ENCODE measurements around the gene HAL. TPM values are rescaled to one million over a fixed set of nuclear protein-coding genes. Genes with fewer than 3 reads are reported as not detected.

The HAL gene
- total and polyA plus RNA-seq, 2 of the 13 experiments (the other 11 are each of a cell fraction or from before 2014, with no cell fraction given) = 0.89 to 37.8 TPM

DNA sequence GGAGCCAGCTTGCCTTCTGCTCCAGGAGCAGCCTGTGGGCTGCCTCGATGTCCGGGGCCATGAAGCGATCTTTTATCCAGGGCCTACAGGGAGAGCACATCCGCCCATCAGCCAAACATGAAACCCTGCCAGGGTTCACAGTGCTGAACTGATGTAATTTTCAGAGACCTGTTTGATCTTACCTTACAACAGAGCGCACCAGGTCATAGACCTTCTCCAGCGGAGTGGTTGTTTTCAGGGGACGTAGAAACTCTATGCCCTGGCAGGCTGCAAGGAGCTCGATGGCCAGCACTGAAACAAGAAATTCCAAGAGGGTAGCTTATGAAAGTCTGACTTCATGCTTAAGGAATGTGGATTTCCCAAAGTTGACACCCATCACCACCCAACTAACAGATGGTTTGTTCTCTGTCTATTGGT lies 19.7 kb downstream of the HAL start (continued):
- peak; percentile 83 for TF ChIP-seq PHF21A (CRISPR knock-in tag; IDR thresholded peaks at IDR 0.05)
- peak; percentile 48; the same call in 1 of the 2 replicates for TF ChIP-seq ELF1 (CRISPR knock-in tag; IDR thresholded peaks at IDR 0.05)
- TF ChIP-seq TCF12 (IDR thresholded peaks at IDR 0.05) = no peak
- 0 out of 2 replicates have a peak, but pooled peaks have one; percentile 48 for TF ChIP-seq TCF12 (CRISPR knock-in tag; IDR thresholded peaks at IDR 0.05)
- no peak for TF ChIP-seq ZNF776 (CRISPR knock-in tag; IDR thresholded peaks at IDR 0.05)
- no peak for TF ChIP-seq HOXA5 (CRISPR knock-in tag; IDR thresholded peaks at IDR 0.05)
- TF ChIP-seq SRSF9 (IDR thresholded peaks at IDR 0.05; ENCODE audit: borderline replicate concordance, insufficient read depth, low read depth, low read length, poor library complexity, severe bottlenecking) = no peak
- no peak for TF ChIP-seq SNAI1 (CRISPR knock-in tag; IDR thresholded peaks at IDR 0.05; ENCODE audit: borderline replicate concordance)
- no peak for TF ChIP-seq ZNF780A (CRISPR knock-in tag; IDR thresholded peaks at IDR 0.05)
- TF ChIP-seq KDM4B (CRISPR knock-in tag; IDR thresholded peaks at IDR 0.05) = no peak
- peak; percentile 53; the same call in 1 of the 2 replicates for TF ChIP-seq KAT8 (CRISPR knock-in tag; IDR thresholded peaks at IDR 0.05)
- TF ChIP-seq, protein P1, sequence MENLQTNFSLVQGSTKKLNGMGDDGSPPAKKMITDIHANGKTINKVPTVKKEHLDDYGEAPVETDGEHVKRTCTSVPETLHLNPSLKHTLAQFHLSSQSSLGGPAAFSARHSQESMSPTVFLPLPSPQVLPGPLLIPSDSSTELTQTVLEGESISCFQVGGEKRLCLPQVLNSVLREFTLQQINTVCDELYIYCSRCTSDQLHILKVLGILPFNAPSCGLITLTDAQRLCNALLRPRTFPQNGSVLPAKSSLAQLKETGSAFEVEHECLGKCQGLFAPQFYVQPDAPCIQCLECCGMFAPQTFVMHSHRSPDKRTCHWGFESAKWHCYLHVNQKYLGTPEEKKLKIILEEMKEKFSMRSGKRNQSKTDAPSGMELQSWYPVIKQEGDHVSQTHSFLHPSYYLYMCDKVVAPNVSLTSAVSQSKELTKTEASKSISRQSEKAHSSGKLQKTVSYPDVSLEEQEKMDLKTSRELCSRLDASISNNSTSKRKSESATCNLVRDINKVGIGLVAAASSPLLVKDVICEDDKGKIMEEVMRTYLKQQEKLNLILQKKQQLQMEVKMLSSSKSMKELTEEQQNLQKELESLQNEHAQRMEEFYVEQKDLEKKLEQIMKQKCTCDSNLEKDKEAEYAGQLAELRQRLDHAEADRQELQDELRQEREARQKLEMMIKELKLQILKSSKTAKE (CRISPR knock-in tag; IDR thresholded peaks at IDR 0.05; ENCODE audit: borderline replicate concordance) = peak; percentile 48
- TF ChIP-seq IKZF4 (CRISPR knock-in tag; IDR thresholded peaks at IDR 0.05; ENCODE audit: borderline replicate concordance, low read depth, not compliant biosample characterization) = no peak
- TF ChIP-seq SPEN (CRISPR knock-in tag; IDR thresholded peaks at IDR 0.05; ENCODE audit: low read depth) = peak; percentile 59; the same call in 1 of the 2 replicates
- TF ChIP-seq NFE2L2 (IDR thresholded peaks at IDR 0.05; ENCODE audit: low read length) = no peak
- no peak for TF ChIP-seq MTF1 (CRISPR knock-in tag; IDR thresholded peaks at IDR 0.05)
- no peak for TF ChIP-seq NONO (IDR thresholded peaks at IDR 0.05)
- TF ChIP-seq NONO (CRISPR knock-in tag; conservative IDR thresholded peaks at IDR 0.05) = peak; percentile 72
- TF ChIP-seq ZNF879 (CRISPR knock-in tag; IDR thresholded peaks at IDR 0.05) = no peak
- TF ChIP-seq ZNF362 (CRISPR knock-in tag; IDR thresholded peaks at IDR 0.05; ENCODE audit: borderline replicate concordance) = no peak
- TF ChIP-seq HNF4G (IDR thresholded peaks at IDR 0.05; ENCODE audit: borderline replicate concordance, low read depth, low read length) = peak; percentile 70
- peak; percentile 29; the same call in 1 of the 2 replicates for TF ChIP-seq HNF4G (CRISPR knock-in tag; IDR thresholded peaks at IDR 0.05; ENCODE audit: borderline replicate concordance, low read depth)
- TF ChIP-seq SSRP1 (CRISPR knock-in tag; IDR thresholded peaks at IDR 0.05) = peak; percentile 58; the same call in 1 of the 2 replicates
- no peak; the same call in 2 of the 3 replicates for TF ChIP-seq MXI1 (IDR thresholded peaks at IDR 0.05; ENCODE audit: borderline replicate concordance, low read depth, low read length)
- TF ChIP-seq ZNF326 (CRISPR knock-in tag; IDR thresholded peaks at IDR 0.05; ENCODE audit: borderline replicate concordance) = no peak
- TF ChIP-seq ZNF468 (CRISPR knock-in tag; IDR thresholded peaks at IDR 0.05) = no peak
- peak; percentile 91 for TF ChIP-seq HNF4A (CRISPR knock-in tag; IDR thresholded peaks at IDR 0.05)
- no peak for TF ChIP-seq ZNF3 (CRISPR knock-in tag; IDR thresholded peaks at IDR 0.05)
- TF ChIP-seq ZNF644 (CRISPR knock-in tag; IDR thresholded peaks at IDR 0.05; ENCODE audit: low read depth) = peak; percentile 89
- TF ChIP-seq, protein P2, sequence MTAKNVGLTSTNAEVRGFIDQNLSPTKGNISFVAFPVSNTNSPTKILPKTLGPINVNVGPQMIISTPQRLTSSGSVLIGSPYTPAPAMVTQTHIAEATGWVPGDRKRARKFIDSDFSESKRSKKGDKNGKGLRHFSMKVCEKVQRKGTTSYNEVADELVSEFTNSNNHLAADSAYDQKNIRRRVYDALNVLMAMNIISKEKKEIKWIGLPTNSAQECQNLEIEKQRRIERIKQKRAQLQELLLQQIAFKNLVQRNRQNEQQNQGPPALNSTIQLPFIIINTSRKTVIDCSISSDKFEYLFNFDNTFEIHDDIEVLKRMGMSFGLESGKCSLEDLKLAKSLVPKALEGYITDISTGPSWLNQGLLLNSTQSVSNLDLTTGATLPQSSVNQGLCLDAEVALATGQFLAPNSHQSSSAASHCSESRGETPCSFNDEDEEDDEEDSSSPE (CRISPR knock-in tag; IDR thresholded peaks at IDR 0.05) = peak; percentile 56
- no peak for TF ChIP-seq MYNN (CRISPR knock-in tag; IDR thresholded peaks at IDR 0.05; ENCODE audit: low read depth)
